ENCODE data around the gene TRIM3. TPM values are rescaled to one million over a fixed set of nuclear protein-coding genes. Genes with fewer than 3 reads are reported as not detected.
"Not testable (repeated sequence)": the region's sequence is repeated elsewhere in the genome, so short reads cannot be mapped to it uniquely, and the experiment has no call there.

TRIM3 gene
- 10 to 100 TPM; 16.4 to 32.0 (median 21.0) TPM for polyA plus RNA-seq (ENCODE audit: insufficient read length in 4 of 4)

- DNase-seq (ENCODE audit: low read depth in 4 of 4, low spot score in 3 of 4) = peak; percentile 63 to 77 (median 77)
Observed at GRCh38 chr11:6473451-6474412, at the start of gene TRIM3. TRIM3 (minus strand) TSS chr11:6473941; CDS start chr11:6465695, 8,246 bp downstream.

- no peak for DNase-seq (ENCODE audit: low read depth in 4 of 4, low spot score in 3 of 4)
Observed at GRCh38 chr11:6523253-6523652, 49.5 kb upstream of the TRIM3 start.

GRCh38 chr11:6521946-6522345 lies 48.2 kb upstream of the TRIM3 start:
- not testable (repeated sequence) for DNase-seq (ENCODE audit: low read depth in 4 of 4, low spot score in 3 of 4)

- no peak for DNase-seq (ENCODE audit: low read depth in 4 of 4, low spot score in 3 of 4)
Observed at GRCh38 chr11:6520265-6520664, 46.5 kb upstream of the TRIM3 start.

GRCh38 chr11:6516865-6517264 lies 43.1 kb upstream of the TRIM3 start:
- no peak for DNase-seq (ENCODE audit: low read depth in 4 of 4, low spot score in 3 of 4)

GRCh38 chr11:6505577-6506240 lies 32.0 kb upstream of the TRIM3 start:
- no peak for DNase-seq (ENCODE audit: low read depth in 4 of 4, low spot score in 3 of 4)

GRCh38 chr11:6504166-6504565 lies 30.4 kb upstream of the TRIM3 start:
- DNase-seq (ENCODE audit: low read depth in 4 of 4, low spot score in 3 of 4) = no peak

GRCh38 chr11:6502382-6502781 lies 28.6 kb upstream of the TRIM3 start:
- DNase-seq (ENCODE audit: low read depth in 4 of 4, low spot score in 3 of 4) = no peak

- DNase-seq (ENCODE audit: low read depth in 4 of 4, low spot score in 3 of 4) = no peak
Observed at GRCh38 chr11:6498544-6498943, 24.8 kb upstream of the TRIM3 start.

GRCh38 chr11:6498121-6498520 lies 24.4 kb upstream of the TRIM3 start:
- no peak for DNase-seq (ENCODE audit: low read depth in 4 of 4, low spot score in 3 of 4)

- no peak for DNase-seq (ENCODE audit: low read depth in 4 of 4, low spot score in 3 of 4)
Observed at GRCh38 chr11:6497069-6497839, 23.5 kb upstream of the TRIM3 start, which contains the start of gene DNHD1. DNHD1 (plus strand) TSS chr11:6497280; CDS start chr11:6498216, 936 bp downstream.

- no peak for DNase-seq (ENCODE audit: low read depth in 4 of 4, low spot score in 3 of 4)
Observed at GRCh38 chr11:6489306-6489705, 15.6 kb upstream of the TRIM3 start.

- no peak for DNase-seq (ENCODE audit: low read depth in 4 of 4, low spot score in 3 of 4)
Observed at GRCh38 chr11:6488821-6489220, 15.1 kb upstream of the TRIM3 start.

GRCh38 chr11:6488342-6488741 lies 14.6 kb upstream of the TRIM3 start:
- no peak for DNase-seq (ENCODE audit: low read depth in 4 of 4, low spot score in 3 of 4)

- DNase-seq (ENCODE audit: low read depth in 4 of 4, low spot score in 3 of 4) = no peak
Observed at GRCh38 chr11:6486938-6487337, 13.2 kb upstream of the TRIM3 start.

GRCh38 chr11:6486256-6486655 lies 12.5 kb upstream of the TRIM3 start:
- no peak for DNase-seq (ENCODE audit: low read depth in 4 of 4, low spot score in 3 of 4)

- DNase-seq (ENCODE audit: low read depth in 4 of 4, low spot score in 3 of 4) = no peak
Observed at GRCh38 chr11:6485661-6486060, 11.9 kb upstream of the TRIM3 start.

GRCh38 chr11:6483015-6483414 lies 9.3 kb upstream of the TRIM3 start:
- no peak for DNase-seq (ENCODE audit: low read depth in 4 of 4, low spot score in 3 of 4)

GRCh38 chr11:6482441-6482840 lies 8.7 kb upstream of the TRIM3 start:
- no peak for DNase-seq (ENCODE audit: low read depth in 4 of 4, low spot score in 3 of 4)

GRCh38 chr11:6481924-6482275 lies 8.2 kb upstream of the TRIM3 start:
- no peak for DNase-seq (ENCODE audit: low read depth in 4 of 4, low spot score in 3 of 4)

Measured in left renal pelvis (tissue), 4 donors.